ELR (cell line): ENCODE results near the gene RARRES2.

Experiments
- DNase-seq: peaks from one replicate; pipeline ENCODE4 v3.0.0-alpha.2; 2015; ENCODE audit warnings: low read depth

RARRES2 gene

DNA sequence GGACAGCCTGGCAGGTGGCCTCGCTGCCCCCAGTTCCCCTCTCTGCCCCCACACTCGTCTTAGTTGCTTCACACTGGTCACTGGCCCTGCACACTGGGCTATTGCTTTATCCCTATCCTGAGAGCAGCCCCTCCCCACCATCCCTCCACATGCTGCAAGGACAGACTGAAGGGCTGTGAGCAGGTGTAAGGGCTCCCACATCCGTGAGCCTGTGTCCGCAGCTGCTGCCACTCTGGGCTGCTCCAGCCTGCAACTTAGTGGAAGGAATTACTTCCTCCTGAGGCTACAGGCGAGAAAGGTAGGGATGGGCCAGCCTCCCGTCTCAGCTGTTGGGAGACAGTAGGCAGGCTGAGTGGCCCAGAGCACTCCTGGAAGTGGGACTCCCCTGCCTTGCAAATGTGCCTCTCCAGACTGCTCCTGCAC, 3.8 kb downstream of the RARRES2 start:
- no peak for DNase-seq

DNA sequence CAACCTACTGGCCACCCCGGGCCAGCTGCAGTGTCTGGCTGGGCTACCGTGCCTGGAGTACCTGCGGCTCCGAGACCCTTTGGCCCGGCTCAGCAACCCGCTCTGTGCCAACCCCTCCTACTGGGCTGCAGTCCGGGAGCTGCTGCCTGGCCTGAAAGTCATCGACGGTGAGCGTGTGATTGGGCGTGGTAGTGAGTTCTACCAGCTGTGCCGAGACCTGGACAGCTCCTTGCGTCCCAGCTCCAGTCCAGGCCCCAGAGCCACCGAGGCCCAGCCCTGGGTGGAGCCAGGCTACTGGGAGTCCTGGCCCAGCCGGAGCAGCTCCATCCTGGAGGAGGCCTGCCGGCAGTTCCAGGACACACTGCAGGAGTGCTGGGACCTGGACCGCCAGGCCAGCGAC, 4.2 kb downstream of the RARRES2 start:
- no peak for DNase-seq

DNA sequence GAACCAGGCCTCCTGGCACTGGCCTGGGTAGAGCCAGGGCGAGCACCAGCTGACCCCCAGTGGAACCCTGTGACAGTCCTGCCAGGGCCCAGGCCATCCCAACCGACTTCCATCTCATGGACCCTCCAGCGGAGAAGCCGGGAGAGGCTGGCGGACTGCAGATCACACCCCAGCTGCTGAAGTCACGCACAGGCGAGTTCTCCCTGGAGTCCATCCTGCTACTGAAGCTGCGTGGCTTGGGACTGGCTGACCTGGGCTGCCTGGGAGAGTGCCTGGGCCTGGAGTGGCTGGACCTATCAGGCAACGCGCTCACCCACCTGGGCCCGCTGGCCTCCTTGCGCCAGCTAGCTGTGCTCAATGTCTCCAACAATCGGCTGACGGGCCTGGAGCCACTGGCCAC, 4.7 kb downstream of the RARRES2 start:
- DNase-seq = no peak

DNA sequence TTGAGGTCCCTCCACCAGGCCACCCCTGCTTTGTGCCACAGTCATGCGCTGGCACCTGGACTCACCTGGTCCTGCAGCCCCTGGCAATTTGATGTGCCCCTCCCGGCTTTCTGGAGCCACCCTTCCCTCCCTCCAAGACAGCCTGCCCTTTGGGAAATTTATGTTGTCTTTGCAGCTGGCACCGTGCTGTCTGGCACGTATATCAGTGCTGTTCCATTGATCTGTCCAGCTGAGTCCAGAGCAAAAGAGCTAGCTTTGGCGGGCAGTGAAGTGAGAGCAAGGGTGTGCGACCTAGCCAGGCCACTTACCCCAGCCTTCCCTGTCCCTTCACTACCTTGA, 5.7 kb downstream of the RARRES2 start:
- no peak for DNase-seq

DNA sequence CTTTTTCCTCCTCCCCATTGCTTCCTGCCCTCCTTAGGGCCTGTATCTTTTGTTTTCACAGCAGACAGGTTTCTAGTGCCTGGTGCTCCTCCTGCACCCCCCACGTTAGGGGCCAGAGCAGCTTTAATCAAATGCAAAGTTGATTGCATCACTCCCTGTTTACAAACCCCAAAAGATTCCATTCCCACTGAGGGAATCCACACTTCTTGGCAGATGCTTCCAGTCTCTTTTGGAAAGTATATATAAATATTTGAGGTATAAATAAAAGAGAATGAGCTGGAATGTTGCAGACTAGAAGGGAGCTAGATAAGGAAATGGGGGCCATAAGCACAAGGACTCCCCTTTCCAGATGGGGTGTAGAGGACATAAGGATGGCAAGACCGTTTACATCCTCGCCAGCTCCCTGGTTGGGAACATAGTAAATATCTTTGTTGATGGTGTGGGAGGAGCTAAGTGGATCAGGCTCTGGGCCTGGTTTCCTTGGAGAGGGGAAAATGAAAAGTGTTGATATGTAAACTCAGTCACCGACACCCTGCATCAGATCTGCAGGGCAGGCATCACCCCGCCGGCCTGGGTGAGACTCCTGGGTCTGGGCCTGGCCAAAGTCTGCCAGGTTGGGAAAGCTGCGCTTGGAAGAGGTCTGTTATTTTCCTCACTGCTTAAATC, 6.2 kb downstream of the RARRES2 start:
- DNase-seq = no peak

DNA sequence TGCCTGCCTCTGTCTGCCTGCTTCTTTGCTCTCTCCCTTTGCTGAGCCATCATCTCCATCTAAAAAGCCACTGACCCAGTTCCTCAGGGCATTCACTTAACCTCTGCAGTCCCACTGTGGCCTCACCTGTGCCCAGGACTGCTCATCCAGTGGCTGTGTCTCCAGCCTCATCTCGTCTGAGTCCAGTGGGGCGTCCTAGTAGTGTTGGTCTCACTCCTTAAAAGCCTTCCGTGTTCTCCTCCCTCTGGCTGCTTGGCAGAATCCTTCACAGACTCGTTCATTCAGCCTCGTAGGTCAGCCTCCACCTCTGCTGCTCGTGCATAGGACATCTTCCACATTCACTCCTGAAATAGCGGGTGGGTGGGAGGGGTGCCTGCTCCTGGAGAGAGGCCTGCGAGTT, 7.3 kb downstream of the RARRES2 start:
- DNase-seq = no peak

DNA sequence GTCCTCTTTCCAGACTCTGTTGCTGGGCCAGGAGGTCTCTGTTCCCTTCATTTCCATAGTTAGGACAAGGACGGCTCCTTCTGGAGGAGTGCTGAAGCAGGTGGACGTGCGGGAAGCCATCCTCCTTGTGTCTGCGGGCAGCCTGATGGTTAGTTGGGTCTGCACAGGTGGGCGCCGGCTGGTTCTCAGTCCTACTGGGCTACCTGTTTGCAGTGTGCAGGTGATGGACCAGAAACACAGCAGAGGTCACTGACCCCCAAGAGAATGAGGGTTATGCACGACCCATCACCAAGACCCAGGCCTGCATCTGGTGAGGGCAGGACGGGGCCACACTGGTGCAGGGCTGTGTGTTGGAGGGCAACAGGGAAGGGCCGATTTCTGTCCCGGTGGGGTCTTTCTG, 7.8 kb downstream of the RARRES2 start:
- no peak for DNase-seq

DNA sequence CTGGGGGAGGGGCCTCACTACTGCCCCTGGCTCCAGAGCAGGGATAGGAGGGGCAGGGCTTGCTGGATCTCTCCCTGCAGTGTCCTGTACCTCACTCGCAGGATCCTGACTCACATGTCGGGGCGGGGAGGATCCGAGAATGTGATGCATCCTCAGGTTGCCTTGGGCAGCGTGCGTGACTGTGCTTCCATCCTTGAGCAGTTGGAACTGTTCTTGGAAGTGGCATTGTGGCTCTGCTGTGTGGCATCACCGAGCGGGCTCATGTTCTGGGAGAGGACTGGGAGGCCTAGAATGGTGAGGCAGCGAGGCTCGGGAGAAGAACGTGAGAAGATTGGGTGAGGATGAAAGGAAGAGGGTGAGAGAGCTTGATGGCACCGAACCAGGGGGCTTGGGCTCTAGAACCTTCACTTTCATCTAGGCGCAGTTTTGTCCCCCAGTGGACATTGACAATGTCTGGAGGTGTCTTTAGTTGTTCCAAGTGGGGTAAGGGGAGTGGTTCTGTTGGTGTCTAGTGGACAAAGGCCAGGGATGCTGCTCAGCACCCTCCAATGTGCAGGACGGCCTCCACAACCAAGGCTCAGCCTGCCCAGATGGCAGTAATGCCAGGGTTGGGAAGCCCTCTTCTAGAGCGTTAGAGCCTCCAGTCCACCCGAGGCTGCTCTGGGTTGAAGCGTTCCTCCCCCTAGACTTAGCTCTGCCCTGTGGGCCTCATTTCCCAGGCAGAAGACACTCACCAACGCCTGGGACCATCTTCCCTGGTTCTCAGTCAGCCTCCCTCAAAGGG, 8.4 kb downstream of the RARRES2 start:
- no peak for DNase-seq

DNA sequence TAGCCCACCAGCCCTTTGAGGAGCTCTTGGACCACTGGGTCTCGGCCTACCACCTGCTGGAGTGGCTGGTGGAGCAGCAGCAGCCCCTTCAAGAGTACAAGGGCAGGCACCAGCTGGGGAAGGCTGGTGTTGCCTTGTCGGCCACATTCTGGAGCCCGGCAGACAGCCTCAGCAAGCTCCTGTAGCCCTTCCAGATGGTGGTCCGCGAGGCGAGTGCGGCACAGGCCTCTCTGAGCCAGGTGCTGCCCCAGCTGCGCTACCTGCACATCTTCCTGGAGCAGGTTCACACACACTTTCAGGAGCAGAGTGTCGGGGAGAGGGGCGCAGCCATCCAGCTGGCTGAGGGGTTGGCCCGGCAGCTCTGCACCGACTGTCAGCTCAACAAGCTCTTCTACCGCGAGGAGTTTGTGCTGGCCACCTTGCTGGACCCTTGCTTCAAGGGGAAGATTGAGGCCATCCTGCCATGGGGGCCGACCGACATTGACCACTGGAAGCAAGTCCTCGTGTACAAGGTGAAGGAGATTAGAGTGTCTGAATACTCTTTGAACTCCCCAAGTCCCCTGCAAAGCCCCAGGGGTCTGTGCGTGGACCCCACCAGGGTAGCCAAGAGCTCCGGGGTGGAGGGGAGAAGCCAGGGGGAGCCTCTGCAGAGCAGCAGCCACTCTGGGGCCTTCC, 11.1 kb downstream of the RARRES2 start:
- DNase-seq = no peak

DNA sequence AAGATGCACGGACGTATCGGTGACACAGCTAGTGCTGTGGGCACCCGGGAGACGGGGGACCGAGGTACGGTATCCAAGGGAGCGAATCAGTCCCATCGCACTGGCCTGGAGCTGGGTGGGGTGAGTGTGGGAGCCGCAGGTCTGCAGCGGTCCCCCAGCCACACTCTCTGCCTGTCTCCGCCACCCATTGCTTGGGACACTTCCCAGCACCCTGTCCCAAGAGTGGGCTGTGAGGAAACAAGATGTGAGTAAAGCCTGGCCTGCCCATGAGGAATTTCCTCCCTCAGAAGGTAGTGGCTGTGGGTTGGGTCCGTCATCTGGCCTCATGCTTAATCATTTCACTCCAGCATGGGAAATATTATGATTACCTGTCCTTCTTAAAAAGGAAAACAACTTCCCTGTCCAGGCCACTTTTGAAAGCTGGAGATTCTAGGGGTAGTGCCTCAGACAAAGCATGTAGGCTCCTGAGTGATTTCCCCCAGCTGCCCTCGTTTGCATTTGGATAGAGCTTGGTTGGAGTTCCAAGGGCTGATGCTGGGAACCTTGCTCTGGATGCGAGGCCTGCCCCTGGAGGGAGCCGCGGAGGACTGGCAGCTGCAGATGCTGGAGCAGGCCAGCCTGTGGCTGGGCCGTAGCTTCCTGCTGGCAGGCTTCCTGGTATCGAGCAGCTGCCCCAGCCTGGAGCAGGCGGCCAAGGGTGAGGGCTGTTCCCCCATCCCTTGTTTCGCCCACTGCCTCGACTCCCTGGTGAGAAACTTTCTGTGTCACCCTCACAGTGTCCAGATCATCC, 11.9 kb downstream of the RARRES2 start:
- DNase-seq = no peak

DNA sequence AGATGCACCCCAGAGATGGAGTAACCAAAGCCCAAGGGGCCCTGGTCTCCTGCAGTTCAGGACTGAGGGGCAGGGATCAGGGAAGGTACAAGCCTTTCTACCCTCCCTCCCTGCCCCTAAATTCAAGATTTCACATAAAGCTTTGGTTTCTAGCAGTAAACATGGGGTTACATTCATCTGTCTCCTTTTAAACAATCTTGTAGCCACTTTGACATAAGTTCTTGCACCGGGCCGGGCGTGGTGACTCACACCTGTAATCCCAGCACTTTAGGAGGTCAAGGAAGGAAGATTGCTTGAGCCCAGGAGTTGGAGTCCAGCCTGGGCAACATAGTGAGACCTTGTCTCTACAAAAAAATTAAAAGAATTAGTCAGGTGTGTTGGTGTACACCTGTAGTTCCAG, 14.1 kb downstream of the RARRES2 start:
- DNase-seq = no peak

DNA sequence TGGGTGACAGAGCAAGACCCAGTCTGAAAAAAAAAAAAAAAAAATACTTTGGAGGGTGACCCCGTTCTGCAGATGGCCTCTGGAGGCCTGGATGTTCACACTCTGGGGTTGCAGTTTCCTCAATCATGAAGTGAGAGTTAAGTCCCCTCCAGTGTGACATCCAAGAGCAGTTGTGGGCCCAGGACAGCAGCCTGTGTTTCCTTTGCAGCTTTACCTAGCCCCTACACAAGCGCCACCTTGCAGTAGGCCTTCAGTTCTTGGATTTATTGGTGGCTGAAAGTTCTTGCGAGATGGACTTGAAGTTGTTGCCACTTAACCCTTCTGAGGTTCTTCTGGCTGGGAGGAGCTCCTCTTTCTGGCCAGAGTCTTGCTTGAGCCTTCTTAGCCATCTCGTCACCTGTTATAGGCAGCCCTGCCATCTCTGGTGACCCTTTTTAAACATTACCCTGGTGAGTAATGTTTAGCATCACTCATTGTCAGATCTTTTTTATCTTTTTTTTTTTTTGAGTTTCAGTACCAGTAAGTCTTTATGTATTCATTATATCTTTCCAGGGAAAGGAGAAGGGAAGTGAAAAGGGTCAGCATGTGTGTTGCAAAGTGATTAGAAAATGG, 14.7 kb downstream of the RARRES2 start:
- DNase-seq = no peak

DNA sequence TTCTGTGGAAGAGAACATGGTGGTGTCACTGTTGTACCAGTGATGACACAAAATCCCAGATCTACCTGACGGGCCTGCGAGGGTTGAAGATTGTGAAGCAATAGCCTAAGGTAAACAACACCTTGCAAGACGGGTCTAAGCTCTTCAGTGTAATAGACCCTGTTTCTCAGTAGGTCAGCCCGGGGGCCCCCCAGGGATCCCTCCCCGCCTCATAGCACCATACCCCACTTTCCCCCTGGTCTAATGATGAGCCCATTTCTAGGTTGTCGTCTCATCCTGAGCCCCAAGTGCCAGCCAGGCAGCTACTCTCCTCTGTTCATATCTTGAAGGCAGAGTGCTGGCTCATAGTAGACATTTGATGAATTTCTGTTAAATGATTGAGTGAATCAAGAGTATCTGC, 15.5 kb downstream of the RARRES2 start:
- DNase-seq = no peak

DNA sequence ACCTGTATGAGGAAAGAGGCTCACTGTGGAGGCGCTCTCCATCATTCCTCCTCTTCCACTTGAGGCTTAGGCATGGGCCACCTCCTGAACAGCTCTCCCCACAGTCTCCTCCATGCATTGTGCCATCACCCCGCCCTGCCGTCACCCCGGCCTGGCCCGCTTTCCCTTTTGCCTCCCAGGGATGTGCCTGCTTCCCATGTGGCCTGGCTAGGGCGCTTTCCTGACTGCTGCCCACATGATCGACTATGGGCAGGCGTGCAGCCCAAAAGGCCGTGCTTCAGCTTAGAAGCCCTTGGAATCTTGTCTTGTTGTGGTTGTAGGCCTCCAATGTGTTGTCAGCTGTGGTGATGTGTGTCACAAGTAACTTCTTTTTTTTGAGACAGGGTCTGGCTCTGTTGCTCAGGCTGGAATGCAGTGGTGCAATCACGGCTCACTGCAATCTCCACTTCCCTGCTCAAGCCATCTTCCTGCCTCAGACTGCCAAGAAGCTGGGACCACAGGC, 16.3 kb downstream of the RARRES2 start:
- DNase-seq = no peak

DNA sequence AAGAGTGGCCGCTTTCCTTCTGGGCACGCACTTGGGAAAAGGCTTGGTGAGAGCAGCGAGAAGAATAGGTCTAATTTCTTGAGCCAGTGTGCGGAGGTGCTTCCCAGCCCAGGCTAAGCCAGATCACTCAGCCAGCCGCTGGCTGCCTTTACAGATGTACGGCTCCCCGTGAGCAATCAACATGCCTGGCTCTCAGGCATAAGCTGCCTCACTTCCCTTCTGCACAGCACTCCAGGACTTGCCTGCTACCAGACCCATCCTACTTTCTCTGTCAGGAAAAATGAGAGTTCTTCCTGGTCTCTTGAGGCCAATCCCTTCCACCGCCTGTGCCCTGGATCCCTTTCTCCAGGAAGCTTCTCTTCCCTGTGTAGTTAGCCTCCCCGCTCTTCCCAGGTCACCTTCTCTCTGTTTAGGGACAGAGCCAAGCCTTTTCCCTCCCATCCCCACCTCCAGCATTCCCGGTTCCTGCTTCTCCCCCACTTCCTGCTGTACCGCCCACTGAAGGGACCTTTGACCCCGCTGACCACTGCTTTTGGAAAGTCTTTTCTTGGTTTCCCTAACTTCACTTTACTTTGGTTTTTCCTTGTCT, 17.0 kb downstream of the RARRES2 start:
- no peak for DNase-seq

DNA sequence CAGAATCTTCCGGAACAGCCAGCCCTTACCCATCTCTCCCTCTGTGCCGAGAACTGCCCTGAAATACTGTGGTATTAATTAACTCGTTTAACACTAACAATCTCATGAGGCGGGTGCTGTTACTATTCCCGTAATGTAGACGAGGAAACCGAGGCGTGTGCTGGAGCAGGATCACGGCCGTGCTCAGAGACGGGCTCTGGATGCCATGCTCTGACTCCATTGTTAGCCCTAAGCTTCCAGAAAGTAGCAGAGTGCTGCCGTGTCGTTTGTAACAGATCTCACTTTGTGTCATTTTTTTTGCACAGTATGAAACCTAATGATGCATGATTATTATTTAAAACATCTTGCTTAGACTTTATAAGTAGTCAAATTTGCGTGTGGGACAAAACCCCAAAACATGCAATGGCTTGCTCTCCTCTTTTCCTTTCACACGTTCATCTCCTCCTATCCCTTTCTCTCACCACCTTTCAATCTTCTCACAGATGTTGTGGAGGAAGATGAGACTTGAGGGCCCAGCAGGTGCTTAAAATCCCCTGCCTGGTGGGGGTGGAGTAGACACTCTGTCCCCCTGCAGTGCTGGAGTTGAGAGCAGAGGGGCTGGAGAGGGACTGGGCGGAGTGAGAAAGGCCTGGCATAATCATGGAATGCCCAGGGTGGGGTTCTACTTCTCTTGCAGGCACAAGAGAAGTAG, 17.6 kb downstream of the RARRES2 start:
- no peak for DNase-seq

DNA sequence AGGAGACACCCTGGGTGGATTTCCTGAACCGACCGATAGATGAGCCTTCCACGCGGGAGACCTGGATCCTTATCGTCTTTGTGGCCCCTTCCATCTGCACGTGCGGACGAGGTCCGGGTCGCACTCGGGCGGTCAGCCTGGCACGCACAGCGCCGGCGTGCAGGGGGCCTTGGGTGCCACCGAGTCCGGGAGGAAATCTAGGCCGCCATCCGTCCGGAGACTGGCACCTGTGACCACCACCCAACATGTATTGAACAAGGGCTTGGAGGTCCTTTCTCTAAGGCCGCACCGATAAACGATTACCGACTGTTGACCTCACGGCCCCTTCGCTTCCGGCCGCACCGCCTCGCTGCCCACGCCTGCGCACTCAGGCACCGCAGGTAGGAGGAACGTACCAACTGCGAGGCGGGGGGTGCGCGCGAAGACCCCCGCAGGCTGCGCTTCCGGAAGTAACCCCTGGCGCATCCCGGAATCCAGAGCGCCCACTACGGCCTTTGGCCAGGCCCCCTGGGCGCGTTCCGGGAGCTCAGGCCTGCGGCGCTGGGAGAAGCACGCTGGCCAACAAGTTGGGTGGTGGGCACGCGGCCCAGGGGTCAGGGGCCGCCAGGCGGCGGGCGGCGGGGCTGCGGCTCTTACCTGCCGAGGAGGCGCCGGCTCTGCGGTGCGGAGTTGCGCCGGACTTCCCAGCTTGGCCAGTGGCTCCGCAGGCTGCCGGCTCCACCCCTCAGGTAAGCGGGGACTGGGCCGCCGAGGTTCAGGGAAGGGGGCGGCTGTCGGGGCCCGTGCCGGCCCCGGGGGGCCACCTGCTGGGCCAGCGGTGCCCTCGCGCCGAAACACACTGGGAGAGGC, 18.4 kb downstream of the RARRES2 start, which contains the start of the genes ACTR3C and LRRC61:
ACTR3C (minus strand) TSS at position 713 of the 849 bp plus-strand sequence. CDS start 28,249 bp downstream, outside the sequence.
LRRC61 (plus strand) TSS at position 523 of the 849 bp plus-strand sequence. CDS start 13,507 bp downstream, outside the sequence.
- no peak for DNase-seq

DNA sequence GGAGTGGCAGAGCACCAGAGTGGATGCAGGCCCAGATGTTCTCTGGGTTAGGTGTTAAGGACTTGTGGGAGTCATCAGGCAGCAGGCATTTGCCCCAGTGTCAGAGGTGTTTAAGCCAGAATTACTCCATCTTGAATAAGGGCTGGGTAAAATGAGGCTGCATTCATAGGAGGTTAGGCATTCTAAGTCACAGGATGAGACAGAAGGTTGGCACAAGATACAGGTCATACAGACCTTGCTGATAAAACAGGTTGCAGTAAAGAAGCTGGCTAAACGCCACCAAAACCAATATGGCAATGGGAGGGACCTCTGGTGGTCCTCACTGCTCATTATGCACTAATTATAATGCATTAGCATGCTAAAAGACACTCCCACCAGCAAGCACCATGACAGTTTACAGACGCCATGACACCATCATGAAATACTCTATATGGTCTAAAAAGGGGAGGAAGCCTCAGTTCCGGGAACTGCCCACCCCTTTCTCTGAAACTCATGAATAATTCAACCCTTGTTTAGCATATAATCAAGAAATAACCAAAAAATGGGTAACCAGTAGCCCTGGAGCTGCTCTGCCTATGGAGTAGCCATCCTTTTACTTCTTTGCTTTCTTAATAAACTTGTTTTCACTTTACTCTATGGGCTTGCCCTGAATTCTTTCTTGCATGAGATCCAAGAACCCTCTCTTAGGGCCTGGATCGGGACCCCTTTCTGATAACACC, 19.2 kb downstream of the RARRES2 start:
- DNase-seq = no peak

DNA sequence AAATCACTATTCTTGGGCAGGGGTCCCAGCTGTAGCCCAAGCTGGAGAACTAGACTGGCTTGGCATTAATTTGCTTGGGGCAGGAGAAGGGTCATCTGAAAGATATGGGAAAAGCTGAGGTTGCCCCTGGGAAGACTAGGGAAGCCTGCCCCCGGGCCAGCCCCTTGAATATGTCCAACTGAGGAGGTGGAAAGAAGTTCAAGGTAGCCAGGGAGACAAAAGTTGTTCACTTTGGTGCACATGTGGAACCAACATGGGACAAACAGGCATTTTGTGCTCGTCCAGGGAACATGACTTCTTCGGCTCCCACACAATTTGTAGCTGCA, 19.7 kb downstream of the RARRES2 start:
- no peak for DNase-seq
